Measurements from ENCODE around the gene BAZ2B.

BAZ2B gene

GRCh38 chr2:159572459-159572858 lies 43.9 kb downstream of the BAZ2B start:
- H3K27me3 Mint-ChIP-seq: no peaks in the 10 kb centered on the region
- peaks cover 4% of the 10 kb centered on the region for H3K9me3 Mint-ChIP-seq
- H3K4me3 Mint-ChIP-seq: no peak overlapping the region
- H3K4me1 Mint-ChIP-seq (ENCODE audit: low read depth): no peaks in the 10 kb centered on the region
- no peak for DNase-seq
- peaks cover 2% of the 10 kb centered on the region for H3K36me3 Mint-ChIP-seq (ENCODE audit: low read depth)
- no peak overlapping the region for H3K27ac Mint-ChIP-seq

GRCh38 chr2:159571540-159572260 lies 44.6 kb downstream of the BAZ2B start:
- no peaks in the 10 kb centered on the region for H3K27me3 Mint-ChIP-seq
- peaks cover 2% of the 10 kb centered on the region for H3K36me3 Mint-ChIP-seq (ENCODE audit: low read depth)
- H3K9me3 Mint-ChIP-seq: peaks cover 4% of the 10 kb centered on the region
- H3K4me1 Mint-ChIP-seq (ENCODE audit: low read depth): no peaks in the 10 kb centered on the region
- H3K4me3 Mint-ChIP-seq: no peak overlapping the region
- DNase-seq: no peak
- H3K27ac Mint-ChIP-seq: no peak overlapping the region

- DNase-seq: no peak
- Mint-ChIP-seq H3K4me1 (ENCODE audit: low read depth) (no peaks in the 10 kb centered on the region), H3K27me3 (no peaks in the 10 kb centered on the region), H3K27ac (no peak overlapping the region), H3K4me3 (no peak overlapping the region), H3K36me3 (ENCODE audit: low read depth) (no peaks in the 10 kb centered on the region), H3K9me3 (no peaks in the 10 kb centered on the region)
Measured at GRCh38 chr2:159564081-159564480, 52.3 kb downstream of the BAZ2B start.

GRCh38 chr2:159562248-159562647 lies 54.1 kb downstream of the BAZ2B start:
- Mint-ChIP-seq H3K27ac (no peak overlapping the region), H3K9me3 (no peaks in the 10 kb centered on the region), H3K4me3 (no peak overlapping the region), H3K27me3 (no peaks in the 10 kb centered on the region), H3K4me1 (ENCODE audit: low read depth) (no peaks in the 10 kb centered on the region), H3K36me3 (ENCODE audit: low read depth) (no peaks in the 10 kb centered on the region)
- DNase-seq: no peak

GRCh38 chr2:159561786-159562185 lies 54.6 kb downstream of the BAZ2B start:
- no peaks in the 10 kb centered on the region for H3K27me3 Mint-ChIP-seq
- DNase-seq: no peak
- no peaks in the 10 kb centered on the region for H3K4me1 Mint-ChIP-seq (ENCODE audit: low read depth)
- no peak overlapping the region for H3K27ac Mint-ChIP-seq
- H3K4me3 Mint-ChIP-seq: no peak overlapping the region
- no peaks in the 10 kb centered on the region for H3K36me3 Mint-ChIP-seq (ENCODE audit: low read depth)
- no peaks in the 10 kb centered on the region for H3K9me3 Mint-ChIP-seq

- Mint-ChIP-seq H3K27me3 (no peaks in the 10 kb centered on the region), H3K4me1 (ENCODE audit: low read depth) (no peaks in the 10 kb centered on the region), H3K4me3 (no peak overlapping the region)
Measured at GRCh38 chr2:159561242-159561641, 55.1 kb downstream of the BAZ2B start.

GRCh38 chr2:159559034-159559433 lies 57.3 kb downstream of the BAZ2B start:
- no peaks in the 10 kb centered on the region for H3K36me3 Mint-ChIP-seq (ENCODE audit: low read depth)
- no peaks in the 10 kb centered on the region for H3K27me3 Mint-ChIP-seq
- no peak for DNase-seq
- H3K4me1 Mint-ChIP-seq (ENCODE audit: low read depth): no peaks in the 10 kb centered on the region
- no peak overlapping the region for H3K4me3 Mint-ChIP-seq
- no peak overlapping the region for H3K27ac Mint-ChIP-seq
- no peaks in the 10 kb centered on the region for H3K9me3 Mint-ChIP-seq

More at GRCh38 chr2:159561242-159561641, 55.1 kb downstream of the BAZ2B start:
- Mint-ChIP-seq H3K27ac (no peak overlapping the region), H3K9me3 (no peaks in the 10 kb centered on the region), H3K36me3 (ENCODE audit: low read depth) (no peaks in the 10 kb centered on the region)
- no peak for DNase-seq

GRCh38 chr2:159558479-159558878 lies 57.9 kb downstream of the BAZ2B start:
- Mint-ChIP-seq H3K9me3 (no peaks in the 10 kb centered on the region), H3K4me1 (ENCODE audit: low read depth) (no peaks in the 10 kb centered on the region), H3K36me3 (ENCODE audit: low read depth) (no peaks in the 10 kb centered on the region), H3K27ac (no peak overlapping the region), H3K27me3 (no peaks in the 10 kb centered on the region), H3K4me3 (no peak overlapping the region)
- no peak for DNase-seq

GRCh38 chr2:159557437-159558034 lies 58.8 kb downstream of the BAZ2B start:
- Mint-ChIP-seq H3K27me3 (no peaks in the 10 kb centered on the region), H3K36me3 (ENCODE audit: low read depth) (no peaks in the 10 kb centered on the region), H3K9me3 (no peaks in the 10 kb centered on the region), H3K27ac (no peak overlapping the region), H3K4me1 (ENCODE audit: low read depth) (no peaks in the 10 kb centered on the region), H3K4me3 (no peak overlapping the region)
- no peak for DNase-seq

- Mint-ChIP-seq H3K9me3 (no peaks in the 10 kb centered on the region), H3K36me3 (ENCODE audit: low read depth) (no peaks in the 10 kb centered on the region), H3K27me3 (no peaks in the 10 kb centered on the region), H3K27ac (no peak overlapping the region), H3K4me3 (no peak overlapping the region), H3K4me1 (ENCODE audit: low read depth) (no peaks in the 10 kb centered on the region)
- DNase-seq: no peak
Measured at GRCh38 chr2:159555651-159556392, 60.5 kb downstream of the BAZ2B start.

GRCh38 chr2:159553727-159554126 lies 62.6 kb downstream of the BAZ2B start:
- H3K27me3 Mint-ChIP-seq: no peaks in the 10 kb centered on the region
- H3K9me3 Mint-ChIP-seq: no peaks in the 10 kb centered on the region
- no peak overlapping the region for H3K27ac Mint-ChIP-seq
- DNase-seq: no peak
- H3K36me3 Mint-ChIP-seq (ENCODE audit: low read depth): no peaks in the 10 kb centered on the region
- H3K4me1 Mint-ChIP-seq (ENCODE audit: low read depth): peaks cover 4% of the 10 kb centered on the region
- H3K4me3 Mint-ChIP-seq: no peak overlapping the region

- Mint-ChIP-seq H3K4me3 (no peak overlapping the region), H3K27me3 (no peaks in the 10 kb centered on the region), H3K4me1 (ENCODE audit: low read depth) (peaks cover 4% of the 10 kb centered on the region), H3K36me3 (ENCODE audit: low read depth) (no peaks in the 10 kb centered on the region), H3K9me3 (no peaks in the 10 kb centered on the region), H3K27ac (no peak overlapping the region)
- DNase-seq: no peak
Measured at GRCh38 chr2:159551806-159552205, 64.5 kb downstream of the BAZ2B start.

GRCh38 chr2:159550231-159550630 lies 66.1 kb downstream of the BAZ2B start:
- no peaks in the 10 kb centered on the region for H3K36me3 Mint-ChIP-seq (ENCODE audit: low read depth)
- DNase-seq: no peak

GRCh38 chr2:159549234-159549633 lies 67.1 kb downstream of the BAZ2B start:
- Mint-ChIP-seq H3K9me3 (no peaks in the 10 kb centered on the region), H3K27me3 (no peaks in the 10 kb centered on the region), H3K4me3 (no peak overlapping the region), H3K27ac (no peak overlapping the region), H3K36me3 (ENCODE audit: low read depth) (no peaks in the 10 kb centered on the region), H3K4me1 (ENCODE audit: low read depth) (peaks cover 4% of the 10 kb centered on the region)
- DNase-seq: no peak

More at GRCh38 chr2:159550231-159550630, 66.1 kb downstream of the BAZ2B start:
- Mint-ChIP-seq H3K27me3 (no peaks in the 10 kb centered on the region), H3K4me1 (ENCODE audit: low read depth) (peaks cover 4% of the 10 kb centered on the region), H3K9me3 (no peaks in the 10 kb centered on the region), H3K4me3 (no peak overlapping the region), H3K27ac (no peak overlapping the region)

All from activated T-cell treated with anti-CD3 and anti-CD28 coated beads, Interleukin-2, amount 50 U/mL, for 24 hours (primary cell).